ENCODE results near the gene CLRN2.
A peak's percentile ranks its signal among the peaks of the same experiment; 100 is the strongest.

CLRN2 gene

DNA sequence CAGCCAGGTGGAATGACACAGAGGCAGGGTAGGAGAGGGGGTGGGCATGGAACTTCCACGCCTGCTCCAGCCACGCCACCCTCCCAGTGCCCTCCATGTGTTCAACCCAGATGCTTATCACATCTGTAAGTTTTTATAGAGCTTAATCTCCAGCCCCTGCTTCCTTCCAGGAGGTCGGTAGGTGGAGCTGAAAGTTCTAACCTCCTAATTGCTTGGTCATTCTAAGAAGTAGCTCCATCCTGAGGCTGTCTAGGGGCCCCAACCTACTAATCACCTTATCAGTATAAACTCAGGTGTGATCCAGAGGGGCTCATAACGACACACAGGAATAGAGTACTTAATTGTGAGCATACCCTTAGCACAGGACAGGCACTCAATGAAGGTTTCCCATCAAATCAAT, 21.3 kb upstream of the CLRN2 start:
- Mint-ChIP-seq H3K9me3 (no peaks in the 10 kb centered on the region), H3K27ac (no peak overlapping the region), H3K4me3 (no peak overlapping the region), H3K36me3 (peaks cover 12% of the 10 kb centered on the region), H3K27me3 (no peaks in the 10 kb centered on the region), H3K4me1 (peaks cover 13% of the 10 kb centered on the region)

DNA sequence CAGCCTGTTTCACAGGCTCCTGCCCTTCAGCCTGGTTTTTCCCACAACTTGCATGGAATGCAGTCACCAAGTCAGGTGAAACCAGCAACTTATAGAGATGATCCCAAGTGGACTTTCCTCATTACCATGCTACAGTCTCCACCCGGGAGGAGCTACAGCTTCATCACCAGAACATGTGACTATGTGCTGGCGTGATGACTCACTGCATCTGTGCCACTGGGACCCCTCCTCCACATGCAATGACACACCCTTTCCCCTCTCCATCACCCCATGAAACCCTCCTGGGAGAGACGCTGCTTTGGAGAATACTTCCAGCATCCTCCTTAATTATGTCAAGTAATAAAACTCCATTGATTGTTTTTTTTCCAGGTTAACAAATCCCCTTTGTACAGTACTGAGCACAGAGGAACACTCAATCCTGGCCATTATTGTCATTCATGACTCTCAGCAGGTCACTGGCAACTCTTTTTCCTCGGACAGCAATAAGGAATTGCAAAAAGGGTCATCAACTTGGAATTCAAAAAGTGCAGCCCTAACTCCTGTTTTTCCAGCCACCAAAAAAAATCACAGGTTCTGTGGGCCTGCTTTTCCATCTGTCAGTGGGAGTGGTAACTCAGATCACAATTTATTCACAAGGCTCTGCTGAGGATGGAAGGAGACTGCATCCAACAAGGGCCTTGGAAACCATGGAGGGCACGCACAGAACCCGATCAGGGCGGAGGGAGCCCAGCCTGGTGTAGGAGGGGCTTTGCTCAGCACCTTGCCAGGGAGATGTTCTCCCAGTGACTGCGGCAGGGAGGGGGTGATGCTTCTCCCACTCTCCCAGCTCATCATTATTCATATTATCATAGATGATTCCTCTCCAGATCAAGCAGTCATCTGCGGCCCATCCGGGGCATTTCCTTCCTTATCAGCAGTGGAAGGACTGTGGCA, 20.4 kb upstream of the CLRN2 start:
- Mint-ChIP-seq H3K4me3 (no peak overlapping the region), H3K36me3 (peaks cover 16% of the 10 kb centered on the region), H3K27ac (peak overlapping the region; percentile 66), H3K4me1 (peaks cover 21% of the 10 kb centered on the region), H3K27me3 (no peaks in the 10 kb centered on the region), H3K9me3 (no peaks in the 10 kb centered on the region)

DNA sequence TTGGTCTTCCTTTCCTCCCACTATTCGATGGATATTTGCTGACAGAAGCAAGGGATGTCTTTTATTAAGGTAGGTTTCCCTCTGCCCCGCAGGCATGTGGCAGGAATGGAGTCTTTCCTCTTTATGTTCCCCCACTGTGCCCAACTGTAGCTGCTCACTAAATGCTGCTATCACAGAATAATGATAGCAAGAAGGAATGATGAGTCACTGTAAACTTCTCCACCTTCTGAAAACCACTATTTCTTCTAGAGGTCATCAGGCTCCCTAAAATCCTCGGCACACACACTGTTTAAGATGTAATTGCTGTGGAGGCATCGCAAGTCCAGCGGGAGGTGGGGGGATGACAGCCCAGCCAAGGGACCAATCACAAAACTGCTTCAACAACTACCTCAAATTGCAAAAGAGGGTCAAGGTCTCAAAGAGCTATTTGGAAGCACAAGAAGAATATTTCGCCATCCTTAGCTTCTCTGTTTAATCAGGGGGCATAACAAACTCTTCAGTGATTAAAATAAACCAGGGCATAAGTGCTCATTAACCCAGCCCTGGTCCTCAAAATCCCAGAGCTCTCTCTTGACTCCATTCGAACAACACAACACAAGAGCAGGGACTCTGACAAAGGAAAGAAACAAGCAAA, 17.0 kb upstream of the CLRN2 start:
- peaks cover 30% of the 10 kb centered on the region for H3K4me1 Mint-ChIP-seq
- H3K9me3 Mint-ChIP-seq, result no peaks in the 10 kb centered on the region
- peak overlapping the region; percentile 41 for H3K27ac Mint-ChIP-seq
- H3K27me3 Mint-ChIP-seq, result no peaks in the 10 kb centered on the region
- H3K36me3 Mint-ChIP-seq, result peaks cover 14% of the 10 kb centered on the region
- H3K4me3 Mint-ChIP-seq, result no peak overlapping the region

DNA sequence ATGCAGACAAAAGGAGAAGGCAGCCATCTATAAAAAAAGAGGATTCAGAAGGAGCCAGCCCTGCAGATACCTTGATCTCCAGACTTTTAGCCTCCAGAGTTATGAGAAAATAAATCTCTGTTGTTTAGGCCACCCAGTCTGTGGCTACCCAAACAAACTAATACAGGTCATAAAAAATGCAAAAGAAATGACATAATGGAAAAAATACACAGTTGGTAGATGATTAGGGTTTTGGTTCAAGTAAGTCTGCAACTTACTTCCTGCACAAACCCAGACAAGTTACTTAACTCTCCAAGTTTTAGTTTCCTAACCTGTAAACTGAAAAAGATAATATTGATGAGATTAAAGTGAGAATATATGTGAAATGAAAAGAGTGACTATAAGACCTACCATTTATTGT, 14.4 kb upstream of the CLRN2 start:
- Mint-ChIP-seq H3K27ac (no peak overlapping the region), H3K9me3 (no peaks in the 10 kb centered on the region), H3K4me1 (peaks cover 31% of the 10 kb centered on the region), H3K4me3 (no peak overlapping the region), H3K36me3 (peaks cover 23% of the 10 kb centered on the region), H3K27me3 (no peaks in the 10 kb centered on the region)

DNA sequence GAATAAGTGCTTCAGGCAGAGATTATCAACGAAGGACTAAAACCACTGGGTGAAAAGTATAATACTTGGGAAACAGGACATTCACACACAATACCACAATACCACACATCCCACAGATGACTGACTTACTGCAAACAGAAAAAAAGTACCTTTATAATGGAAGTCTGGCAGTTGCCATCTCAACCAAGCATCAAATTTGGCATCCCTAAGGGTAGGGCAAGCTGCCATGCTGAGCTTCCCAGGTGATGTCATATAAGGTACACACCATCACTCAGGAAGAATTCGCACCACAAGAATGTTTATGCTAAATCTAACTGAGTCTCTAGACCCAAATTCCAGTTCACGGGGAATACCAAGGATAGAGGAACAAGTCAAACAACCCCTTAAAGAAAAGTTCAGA, 12.2 kb upstream of the CLRN2 start:
- Mint-ChIP-seq H3K36me3 (peaks cover 24% of the 10 kb centered on the region), H3K4me1 (peaks cover 38% of the 10 kb centered on the region), H3K27me3 (no peaks in the 10 kb centered on the region), H3K27ac (no peak overlapping the region), H3K9me3 (no peaks in the 10 kb centered on the region), H3K4me3 (no peak overlapping the region)

DNA sequence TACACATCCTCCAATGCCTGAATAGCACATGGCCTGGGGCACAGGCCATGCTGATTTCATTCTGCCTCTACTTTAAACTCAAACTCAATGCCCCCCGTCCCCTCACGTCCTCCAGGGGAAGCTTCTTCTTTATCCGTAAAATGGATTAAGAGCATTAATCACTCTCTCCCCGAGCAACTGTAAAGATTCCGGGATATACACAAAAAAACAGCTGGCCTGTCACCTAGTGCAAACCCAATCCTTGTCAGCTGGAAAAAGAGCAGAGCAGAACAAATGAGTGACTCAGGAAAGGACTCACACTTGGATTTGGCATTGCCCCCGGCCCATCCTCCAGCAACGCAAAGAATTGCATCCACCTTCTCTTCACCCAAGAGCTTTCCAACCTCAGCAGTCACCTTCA, 10.9 kb upstream of the CLRN2 start:
- H3K36me3 Mint-ChIP-seq, result peaks cover 15% of the 10 kb centered on the region
- H3K4me1 Mint-ChIP-seq, result peaks cover 32% of the 10 kb centered on the region
- no peaks in the 10 kb centered on the region for H3K9me3 Mint-ChIP-seq
- no peak overlapping the region for H3K27ac Mint-ChIP-seq
- H3K27me3 Mint-ChIP-seq, result no peaks in the 10 kb centered on the region
- H3K4me3 Mint-ChIP-seq, result no peak overlapping the region

DNA sequence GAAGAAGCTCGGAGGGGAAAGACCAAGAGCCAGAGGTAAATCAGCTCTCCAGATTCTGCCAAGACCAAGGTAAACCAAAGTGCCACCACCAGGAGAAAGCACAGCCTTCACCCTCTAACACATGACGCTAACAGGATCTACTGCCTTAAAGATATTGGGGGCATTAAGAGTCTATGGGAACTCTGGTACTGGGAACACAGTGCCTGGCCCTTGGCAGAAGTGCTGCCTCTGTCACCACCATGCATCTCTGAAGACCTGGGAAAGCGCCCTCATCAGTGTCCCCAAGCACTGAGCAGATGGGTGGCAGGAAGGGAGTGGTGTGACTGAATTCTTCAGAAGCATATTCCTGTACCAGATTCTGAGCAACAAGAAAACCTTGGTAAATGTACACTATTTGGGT, 4.4 kb upstream of the CLRN2 start:
- H3K4me1 Mint-ChIP-seq, result peaks cover 40% of the 10 kb centered on the region
- H3K27me3 Mint-ChIP-seq, result no peaks in the 10 kb centered on the region
- no peaks in the 10 kb centered on the region for H3K9me3 Mint-ChIP-seq
- H3K4me3 Mint-ChIP-seq, result peak overlapping the region; percentile 100
- H3K36me3 Mint-ChIP-seq, result peaks cover 7% of the 10 kb centered on the region
- peak overlapping the region; percentile 17 for H3K27ac Mint-ChIP-seq

DNA sequence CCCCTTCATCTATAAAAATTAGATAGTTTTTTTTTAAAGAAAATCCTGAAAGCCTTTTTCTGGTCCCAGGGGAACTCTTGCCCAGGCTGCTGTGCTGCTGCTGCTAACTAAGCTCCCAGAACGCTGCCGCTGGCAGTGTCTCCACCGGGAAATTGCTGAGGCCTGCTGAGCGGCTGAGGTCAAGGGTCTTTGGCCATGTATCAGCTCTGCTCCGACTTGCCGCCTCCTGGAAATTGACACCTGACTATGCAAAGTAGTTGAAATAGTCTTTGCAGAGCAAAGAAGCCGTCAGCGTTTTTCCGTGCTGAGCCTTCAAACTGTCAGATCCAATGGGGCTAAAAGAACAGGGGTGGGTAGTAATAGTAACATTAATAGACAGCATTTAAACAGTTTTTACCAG, 3.9 kb upstream of the CLRN2 start:
- no peaks in the 10 kb centered on the region for H3K27me3 Mint-ChIP-seq
- no peak overlapping the region for H3K27ac Mint-ChIP-seq
- no peaks in the 10 kb centered on the region for H3K9me3 Mint-ChIP-seq
- H3K36me3 Mint-ChIP-seq, result peaks cover 7% of the 10 kb centered on the region
- peaks cover 37% of the 10 kb centered on the region for H3K4me1 Mint-ChIP-seq
- peak overlapping the region; percentile 100 for H3K4me3 Mint-ChIP-seq

DNA sequence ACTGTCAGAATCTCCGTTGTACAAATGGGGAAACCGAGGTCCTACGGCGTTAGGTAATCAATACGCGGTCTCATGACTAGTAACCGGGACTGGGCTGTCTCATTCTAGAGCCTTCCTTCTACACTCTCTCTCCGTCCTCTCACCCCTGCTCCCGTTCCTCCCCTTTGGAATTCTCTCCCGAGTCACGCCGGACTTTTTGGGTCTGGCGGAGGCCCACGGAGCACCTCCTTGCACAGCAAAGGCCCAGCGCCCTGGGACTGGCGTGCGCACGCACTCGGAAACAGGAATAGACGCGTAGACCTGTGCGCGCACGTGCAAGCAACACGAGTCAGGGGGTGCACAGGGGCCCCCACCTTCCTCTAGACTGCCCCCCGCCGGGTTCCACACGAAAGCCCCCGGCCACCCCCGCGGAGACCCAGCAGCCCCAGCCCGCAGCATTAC, 3.4 kb upstream of the CLRN2 start:
- no peaks in the 10 kb centered on the region for H3K9me3 Mint-ChIP-seq
- H3K4me3 Mint-ChIP-seq, result peak overlapping the region; percentile 100

DNA sequence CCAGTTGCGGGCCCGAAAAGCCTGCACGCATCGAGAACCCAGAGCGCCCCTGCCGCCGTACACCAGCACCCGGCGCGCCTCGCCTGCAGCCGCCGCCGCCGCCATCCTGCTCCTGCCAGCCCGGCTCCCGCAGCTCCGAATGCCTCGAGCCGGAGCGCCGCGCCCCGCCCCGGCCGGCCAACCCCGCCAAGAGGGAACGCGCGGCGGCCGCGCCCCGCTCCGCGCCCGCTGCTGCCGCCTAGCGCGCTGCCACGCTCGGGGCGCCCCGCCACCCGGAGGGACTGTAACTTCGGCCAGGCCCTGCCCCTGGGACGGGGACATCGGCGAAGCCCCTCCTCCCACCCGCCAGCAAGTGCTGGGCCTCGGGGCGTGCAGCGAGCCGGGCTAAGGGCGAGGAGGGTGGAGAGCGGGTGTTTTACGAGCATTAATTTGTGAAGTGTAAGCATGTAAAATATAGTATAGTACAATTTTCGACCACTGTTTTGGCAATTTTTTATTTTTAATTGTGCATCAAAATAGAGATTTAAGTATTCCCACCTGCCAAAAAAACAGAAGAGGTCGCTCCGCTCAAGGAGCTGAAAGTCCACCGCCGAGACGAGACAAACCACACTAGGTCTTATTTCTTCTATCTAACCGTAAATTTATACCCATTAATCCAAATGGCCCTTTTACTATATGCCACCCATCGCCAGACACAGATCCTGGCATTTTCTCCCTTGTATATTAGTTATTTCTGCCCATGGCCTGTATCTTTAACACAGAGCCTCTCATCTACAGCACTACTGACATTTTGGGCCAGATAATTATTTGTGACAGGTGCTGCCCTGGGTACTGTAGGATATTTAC, 2.8 kb upstream of the CLRN2 start, which contains the start of gene QDPR:
QDPR (minus strand) TSS at position 141 of the 846 bp plus-strand sequence; CDS start at position 105, 36 bp downstream.
- peaks cover 33% of the 10 kb centered on the region for H3K4me1 Mint-ChIP-seq
- peaks cover 2% of the 10 kb centered on the region for H3K27me3 Mint-ChIP-seq
- H3K27ac Mint-ChIP-seq, result peak within 1 kb of the TSS; percentile 100
- H3K4me3 Mint-ChIP-seq, result peak within 1 kb of the TSS; percentile 100
- H3K9me3 Mint-ChIP-seq, result no peaks in the 10 kb centered on the region
- peaks cover 5% of the 10 kb centered on the region for H3K36me3 Mint-ChIP-seq

More for the DNA sequence above, 3.4 kb upstream of the CLRN2 start:
- Mint-ChIP-seq H3K36me3 (peaks cover 7% of the 10 kb centered on the region), H3K27ac (peak overlapping the region; percentile 100), H3K27me3 (no peaks in the 10 kb centered on the region), H3K4me1 (peaks cover 37% of the 10 kb centered on the region)

DNA sequence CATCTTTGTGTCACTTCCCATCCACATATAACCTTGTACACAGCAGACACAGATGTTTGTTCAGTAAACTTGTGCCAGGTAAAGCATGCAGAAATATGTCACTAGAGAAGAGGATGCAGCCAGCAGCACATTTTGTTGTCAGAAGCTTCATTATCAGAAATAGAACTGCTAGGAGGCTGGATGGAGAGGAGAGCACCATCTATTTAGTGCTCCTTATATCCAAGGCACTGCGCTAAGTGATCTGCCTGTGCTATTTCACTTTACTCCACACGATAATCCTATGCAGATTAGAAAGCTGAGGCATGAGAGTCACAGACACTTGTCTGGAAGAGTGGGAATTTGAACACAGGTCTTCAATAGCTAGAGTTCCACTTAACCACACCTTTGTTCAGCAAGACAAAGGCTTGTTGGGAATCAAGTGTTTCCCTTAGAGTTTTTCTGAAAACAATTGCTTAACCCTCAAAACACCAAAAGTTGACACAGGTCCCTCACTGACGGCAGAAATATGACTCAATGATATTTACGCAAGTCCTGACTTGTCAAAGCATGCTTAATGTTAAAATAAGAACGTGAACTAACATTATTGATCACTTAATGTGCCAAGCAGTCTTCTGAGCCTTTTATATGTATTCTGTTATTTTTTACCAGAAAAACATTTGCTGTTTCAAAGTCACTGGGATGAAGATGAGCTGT, 1.8 kb upstream of the CLRN2 start:
- peak overlapping the region; percentile 52 for H3K27ac Mint-ChIP-seq
- H3K36me3 Mint-ChIP-seq, result peaks cover 5% of the 10 kb centered on the region
- H3K9me3 Mint-ChIP-seq, result no peaks in the 10 kb centered on the region
- H3K4me3 Mint-ChIP-seq, result peak overlapping the region; percentile 87
- H3K4me1 Mint-ChIP-seq, result peaks cover 33% of the 10 kb centered on the region
- peaks cover 2% of the 10 kb centered on the region for H3K27me3 Mint-ChIP-seq

DNA sequence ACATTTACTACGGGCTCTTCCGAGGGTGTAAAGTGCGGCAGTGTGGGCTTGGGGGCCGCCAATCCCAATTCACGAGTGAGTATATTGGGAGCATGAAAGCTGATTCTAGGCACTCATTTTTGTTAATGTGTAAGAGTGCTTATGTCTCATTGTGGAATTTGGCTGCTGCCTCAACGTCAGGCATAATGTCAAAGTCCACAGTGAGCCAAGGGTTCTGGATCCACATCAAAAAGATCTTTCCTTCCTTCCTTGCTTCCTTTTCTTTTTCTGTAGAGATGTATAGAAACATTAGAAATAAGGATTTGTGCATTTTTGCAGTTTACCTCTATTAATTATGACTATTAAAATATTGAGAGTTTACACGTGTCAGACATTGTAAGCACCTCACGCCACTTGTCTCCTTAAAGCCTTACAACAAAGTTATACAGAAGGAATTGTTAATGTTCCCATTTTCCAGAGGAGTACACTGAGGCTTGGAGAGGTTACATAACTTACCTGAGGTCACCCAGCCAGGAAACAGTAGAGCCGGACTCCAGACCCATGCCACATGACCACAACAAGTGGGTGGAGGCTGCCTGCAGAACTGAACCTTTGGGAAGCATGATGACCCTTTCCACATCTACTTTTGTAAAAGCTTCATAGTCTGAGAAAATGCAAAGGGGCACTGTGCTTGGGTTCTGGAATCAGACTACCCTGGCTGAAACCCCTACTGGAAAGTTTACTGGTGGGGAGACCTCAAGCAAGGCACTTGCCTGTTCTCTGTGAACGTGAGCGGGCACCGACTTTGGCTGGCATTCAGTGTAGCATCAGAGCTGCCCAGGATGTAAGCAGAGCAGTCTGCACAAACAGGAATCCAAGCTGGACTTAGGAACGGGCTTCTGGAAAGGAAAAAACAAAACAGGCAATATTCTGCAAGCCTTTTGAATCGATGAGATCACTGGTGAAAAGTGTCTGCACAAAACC, 761 bp downstream of the CLRN2 start:
- Mint-ChIP-seq H3K9me3 (no peaks in the 10 kb centered on the region), H3K27ac (no peak overlapping the region), H3K4me3 (no peak overlapping the region), H3K4me1 (peaks cover 16% of the 10 kb centered on the region), H3K27me3 (peaks cover 3% of the 10 kb centered on the region), H3K36me3 (peaks cover 2% of the 10 kb centered on the region)

DNA sequence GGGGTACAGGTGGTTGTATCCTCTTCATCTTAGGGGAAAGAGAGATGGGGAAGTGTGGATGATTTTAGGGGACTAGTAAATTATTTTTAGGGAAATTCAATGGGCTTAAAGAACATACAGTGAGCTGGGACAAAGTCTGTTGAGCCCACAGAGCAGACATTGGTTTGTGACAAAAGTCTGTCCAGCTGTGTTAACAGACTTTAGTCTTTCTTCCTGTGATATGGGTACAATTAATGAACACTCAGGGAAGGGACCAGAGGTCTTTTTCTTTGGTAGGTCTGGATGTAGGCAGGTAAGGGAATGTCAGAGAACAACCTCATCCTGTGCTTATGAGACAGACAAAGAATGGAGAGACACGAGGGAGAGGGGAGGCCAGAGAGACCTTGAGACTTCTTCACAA, 2.0 kb downstream of the CLRN2 start:
- Mint-ChIP-seq H3K4me1 (peaks cover 10% of the 10 kb centered on the region), H3K9me3 (no peaks in the 10 kb centered on the region), H3K27ac (no peak overlapping the region), H3K36me3 (no peaks in the 10 kb centered on the region), H3K27me3 (peaks cover 3% of the 10 kb centered on the region), H3K4me3 (no peak overlapping the region)

DNA sequence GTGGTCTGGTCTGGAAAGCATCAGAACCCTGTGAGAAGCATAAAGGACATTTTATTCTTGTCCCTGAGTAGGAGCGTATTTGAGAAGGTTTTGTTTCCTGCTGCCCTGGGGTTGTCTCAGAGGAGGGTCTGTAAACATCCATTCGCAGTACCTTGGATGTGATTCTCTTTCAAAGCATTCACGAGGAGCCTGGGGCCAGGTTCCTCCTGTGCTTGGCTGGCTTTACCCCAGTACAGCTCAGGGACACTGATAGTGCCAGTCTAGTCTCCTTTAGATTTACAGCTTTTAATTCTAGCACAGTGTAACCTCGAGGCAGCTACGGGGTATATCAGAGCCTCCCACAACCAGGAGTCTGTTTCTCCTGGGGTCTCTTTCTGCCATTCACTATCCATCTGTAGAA, 2.7 kb downstream of the CLRN2 start:
- Mint-ChIP-seq H3K27ac (no peak overlapping the region), H3K36me3 (no peaks in the 10 kb centered on the region), H3K4me3 (no peak overlapping the region), H3K27me3 (peaks cover 3% of the 10 kb centered on the region), H3K9me3 (no peaks in the 10 kb centered on the region), H3K4me1 (peaks cover 4% of the 10 kb centered on the region)
